Upper lobe of right lung (tissue), 1 donor: ENCODE data around the gene DDX21. TPM values are rescaled to one million over a fixed set of nuclear protein-coding genes. Genes with fewer than 3 reads are reported as not detected.
"Not testable (repeated sequence)": the region's sequence is repeated elsewhere in the genome, so short reads cannot be mapped to it uniquely, and the experiment has no call there.

Experiments
- ATAC-seq: fragments of 200-7000 bp; cut with Tn5 transposase; one replicate; pipeline ENCODE4 v1.9.1; 2020; ENCODE audit warnings: mild to moderate bottlenecking, moderate library complexity
- DNase-seq: peaks from one replicate; pipeline ENCODE4 v3.0.0-alpha.2; 2020
- H3K27ac ChIP-seq: fragments of 200-600 bp; one replicate; pipeline ENCODE4 v1.8.0; 2022
- H3K27me3 ChIP-seq: fragments of 200-600 bp; one replicate; pipeline ENCODE4 v1.8.0; 2022; ENCODE audit warnings: mild to moderate bottlenecking
- H3K36me3 ChIP-seq: fragments of 200-600 bp; one replicate; pipeline ENCODE4 v1.8.0; 2022
- H3K4me1 ChIP-seq: fragments of 200-600 bp; one replicate; pipeline ENCODE4 v1.8.0; 2022
- H3K4me3 ChIP-seq: fragments of 200-600 bp; one replicate; pipeline ENCODE4 v1.8.0; 2022; ENCODE audit warnings: mild to moderate bottlenecking
- H3K9me3 ChIP-seq: fragments of 200-600 bp; one replicate; pipeline ENCODE4 v1.8.0; 2022
- intact Hi-C: fragments of 100-400 bp; cut with DNase I; formaldehyde crosslinking; loops from one replicate; pipeline ENCODE4 v1.11.0; 2022
- total RNA-seq: library from RNA; stranded (reverse); fragmentation: NEBNext Ultra II Directional; extraction: Animal tissue kit (Norgen Biotek cat#: 25700); gene quantifications from one replicate; pipeline ENCODE4 v1.2.1, GENCODE V29; 2021
- TF ChIP-seq, protein P1 (sequence below): fragments of 200-600 bp; IDR thresholded peaks from one replicate; pipeline ENCODE4 v1.8.0; 2022; ENCODE audit warnings: antibody characterized with exemption
- donor health status: DM: no; HTN: yes; CAD: no; lungs with severe emphysema.

DDX21 gene
- total RNA-seq, 1 donor from 2014 or later, result 56.0 TPM

DNA sequence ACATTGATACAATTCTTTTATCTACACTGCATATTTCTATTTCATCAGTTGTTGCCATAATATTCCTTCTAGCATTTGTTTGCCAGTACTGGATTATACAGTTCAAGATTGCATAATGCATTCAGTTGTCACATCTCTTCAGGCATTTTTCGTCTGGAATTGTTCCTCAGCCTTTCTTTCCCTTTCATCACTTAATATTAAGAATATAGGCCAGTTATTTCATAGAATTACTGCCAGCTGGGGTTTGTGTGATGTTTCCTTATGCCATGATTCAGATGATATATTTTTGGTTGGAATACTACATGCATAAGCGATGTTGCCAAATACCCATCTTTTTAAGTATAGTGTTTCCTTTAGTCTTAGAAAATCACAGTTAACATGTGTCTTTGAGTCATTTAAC lies 53.4 kb downstream of the DDX21 start:
- H3K27ac ChIP-seq, result no peak overlapping the region
- no peak for ATAC-seq
- intact Hi-C loops, result loop anchor here (5.0 kb wide), 1 partner anchor 83 kb away; no protein-coding TSS in a partner anchor

DNA sequence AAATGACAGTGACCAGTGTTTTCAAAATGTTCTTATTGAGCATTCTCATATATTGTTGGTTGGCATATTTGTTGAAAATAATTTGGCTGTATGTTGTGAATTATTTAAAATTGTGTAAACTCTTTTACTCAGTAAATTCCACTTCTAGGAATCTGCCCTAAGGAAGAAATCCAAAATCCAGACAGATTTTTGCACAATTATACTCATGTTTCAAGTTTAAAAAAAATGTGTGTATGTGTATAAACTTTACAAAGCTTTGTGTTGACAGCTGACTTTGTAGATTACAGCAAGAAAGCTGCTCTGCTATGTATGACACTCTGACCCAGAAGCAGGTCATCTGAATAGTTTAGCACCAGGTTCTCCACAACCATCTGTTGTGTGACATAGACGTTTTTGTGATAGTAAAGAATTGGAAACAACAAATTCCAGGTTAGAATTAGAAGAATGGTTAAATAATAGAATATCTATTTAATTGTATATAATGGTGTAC lies 54.2 kb downstream of the DDX21 start:
- Histone ChIP-seq H3K4me3 (no peak overlapping the region), H3K9me3 (no peaks in the 10 kb centered on the region), H3K4me1 (no peaks in the 10 kb centered on the region), H3K27me3 (no peaks in the 10 kb centered on the region), H3K36me3 (peaks cover 70% of the 10 kb centered on the region), H3K27ac (no peak overlapping the region)
- ATAC-seq, result no peak
- TF ChIP-seq, protein P1, sequence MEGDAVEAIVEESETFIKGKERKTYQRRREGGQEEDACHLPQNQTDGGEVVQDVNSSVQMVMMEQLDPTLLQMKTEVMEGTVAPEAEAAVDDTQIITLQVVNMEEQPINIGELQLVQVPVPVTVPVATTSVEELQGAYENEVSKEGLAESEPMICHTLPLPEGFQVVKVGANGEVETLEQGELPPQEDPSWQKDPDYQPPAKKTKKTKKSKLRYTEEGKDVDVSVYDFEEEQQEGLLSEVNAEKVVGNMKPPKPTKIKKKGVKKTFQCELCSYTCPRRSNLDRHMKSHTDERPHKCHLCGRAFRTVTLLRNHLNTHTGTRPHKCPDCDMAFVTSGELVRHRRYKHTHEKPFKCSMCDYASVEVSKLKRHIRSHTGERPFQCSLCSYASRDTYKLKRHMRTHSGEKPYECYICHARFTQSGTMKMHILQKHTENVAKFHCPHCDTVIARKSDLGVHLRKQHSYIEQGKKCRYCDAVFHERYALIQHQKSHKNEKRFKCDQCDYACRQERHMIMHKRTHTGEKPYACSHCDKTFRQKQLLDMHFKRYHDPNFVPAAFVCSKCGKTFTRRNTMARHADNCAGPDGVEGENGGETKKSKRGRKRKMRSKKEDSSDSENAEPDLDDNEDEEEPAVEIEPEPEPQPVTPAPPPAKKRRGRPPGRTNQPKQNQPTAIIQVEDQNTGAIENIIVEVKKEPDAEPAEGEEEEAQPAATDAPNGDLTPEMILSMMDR, result no peak
- DNase-seq, result no peak
- intact Hi-C loops, result no loop called here

More for the DNA sequence above, 53.4 kb downstream of the DDX21 start:
- no peaks in the 10 kb centered on the region for H3K27me3 ChIP-seq
- TF ChIP-seq, protein P1, result no peak
- peaks cover 66% of the 10 kb centered on the region for H3K36me3 ChIP-seq
- DNase-seq, result no peak
- no peak overlapping the region for H3K4me3 ChIP-seq
- H3K4me1 ChIP-seq, result no peaks in the 10 kb centered on the region
- H3K9me3 ChIP-seq, result no peaks in the 10 kb centered on the region

DNA sequence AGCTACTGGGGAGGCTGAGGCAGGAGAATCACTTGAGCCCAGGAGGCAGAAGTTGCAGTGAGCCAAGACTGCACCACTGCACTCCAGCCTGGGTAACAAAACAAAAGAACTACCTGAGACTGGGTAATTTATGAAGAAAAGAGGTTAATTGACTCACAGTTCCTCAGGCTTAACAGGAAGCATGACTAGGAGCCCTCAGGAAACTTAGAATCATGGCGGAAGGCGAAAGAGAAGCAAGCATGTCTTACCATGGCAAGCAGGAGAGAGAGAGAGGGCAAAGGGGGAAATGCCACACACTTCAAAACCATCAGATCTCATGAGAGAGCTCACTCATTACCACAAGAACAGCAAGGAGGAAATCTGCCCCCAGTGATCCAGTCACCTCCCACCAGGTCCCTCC lies 56.8 kb downstream of the DDX21 start:
- H3K9me3 ChIP-seq, H3K27me3 ChIP-seq, intact Hi-C loops, H3K27ac ChIP-seq, H3K4me3 ChIP-seq, ATAC-seq, H3K4me1 ChIP-seq, DNase-seq: not testable (repeated sequence)
- peaks cover 67% of the 10 kb centered on the region for H3K36me3 ChIP-seq

DNA sequence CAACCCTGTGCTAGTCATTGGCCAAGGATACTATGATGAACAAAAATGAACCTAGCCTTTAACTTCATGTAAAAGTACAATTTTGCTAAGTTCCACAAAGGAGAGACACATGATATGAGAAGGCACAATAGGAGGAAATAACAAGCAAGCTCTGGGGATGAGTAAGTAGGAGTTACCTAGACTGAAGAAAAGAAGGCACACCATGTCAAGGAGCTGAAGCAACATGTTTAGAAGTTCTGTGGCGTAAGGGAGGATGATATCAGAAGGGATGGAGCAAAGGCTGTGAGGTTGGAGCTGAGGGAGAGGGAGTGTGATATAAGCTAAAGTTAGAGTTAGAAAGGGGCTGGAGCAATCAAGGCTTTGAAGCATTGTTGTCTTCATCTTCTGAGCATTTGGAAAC lies 58.2 kb downstream of the DDX21 start:
- H3K36me3 ChIP-seq, result peaks cover 73% of the 10 kb centered on the region
- TF ChIP-seq, protein P1, result no peak
- no peaks in the 10 kb centered on the region for H3K27me3 ChIP-seq
- no peak for ATAC-seq
- intact Hi-C loops, result no loop called here
- no peak overlapping the region for H3K4me3 ChIP-seq
- no peak overlapping the region for H3K27ac ChIP-seq
- H3K4me1 ChIP-seq, result no peaks in the 10 kb centered on the region
- no peaks in the 10 kb centered on the region for H3K9me3 ChIP-seq
- no peak for DNase-seq

DNA sequence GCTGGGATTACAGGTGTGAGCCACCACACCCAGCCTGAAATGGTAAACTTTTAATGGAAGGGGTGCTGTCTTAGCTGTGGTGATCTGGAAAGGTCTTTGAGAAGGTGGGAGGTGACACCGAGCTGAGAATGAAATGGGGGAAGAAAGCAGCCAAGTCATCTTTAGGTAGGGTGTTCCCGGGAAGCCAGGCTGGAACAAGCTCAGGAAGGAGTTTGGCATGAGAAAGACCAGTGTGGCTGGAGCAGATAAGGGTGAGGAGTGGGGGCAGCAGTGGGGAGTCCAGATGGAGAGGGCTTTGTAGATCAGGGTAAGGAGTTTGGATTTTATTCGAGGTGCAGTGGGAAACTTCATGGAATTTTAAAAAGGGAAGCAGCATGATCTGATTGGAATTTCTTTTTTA lies 62.6 kb downstream of the DDX21 start:
- Histone ChIP-seq H3K4me1 (no peaks in the 10 kb centered on the region), H3K9me3 (no peaks in the 10 kb centered on the region), H3K27ac (no peak overlapping the region), H3K36me3 (peaks cover 46% of the 10 kb centered on the region), H3K27me3 (no peaks in the 10 kb centered on the region), H3K4me3 (no peak overlapping the region)
- no peak for DNase-seq
- intact Hi-C loops, result no loop called here
- no peak for ATAC-seq
- TF ChIP-seq, protein P1, result no peak

DNA sequence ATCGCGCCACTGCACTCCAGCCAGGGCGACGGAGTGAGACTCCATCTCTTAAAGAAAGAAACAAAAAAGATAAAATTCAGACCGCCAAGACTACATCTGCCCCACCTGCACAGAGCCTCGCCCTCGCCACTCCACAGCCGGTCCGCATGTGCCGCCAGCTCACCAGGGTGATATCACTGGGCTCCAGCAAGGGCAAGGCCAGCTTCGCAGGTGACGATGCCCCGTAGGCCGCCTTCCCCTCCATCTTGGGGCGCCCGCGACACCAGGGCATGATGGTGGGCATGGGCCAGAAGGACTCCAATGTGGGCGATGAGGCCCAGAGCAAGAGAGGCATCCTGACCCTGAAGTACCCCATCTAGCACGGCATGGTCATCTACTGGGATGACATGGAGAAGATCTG lies 66.6 kb downstream of the DDX21 start:
- no peaks in the 10 kb centered on the region for H3K27me3 ChIP-seq
- intact Hi-C loops, result no loop called here
- no peaks in the 10 kb centered on the region for H3K9me3 ChIP-seq
- no peak overlapping the region for H3K4me3 ChIP-seq
- H3K4me1 ChIP-seq, result no peaks in the 10 kb centered on the region
- H3K36me3 ChIP-seq, result peaks cover 9% of the 10 kb centered on the region
- H3K27ac ChIP-seq, result no peak overlapping the region
- ATAC-seq (no peak), DNase-seq (no peak)
- TF ChIP-seq, protein P1, result no peak
